Small intestine (tissue), 7 donors: Measurements from ENCODE around the gene ARHGAP10. TPM values are rescaled to one million over a fixed set of nuclear protein-coding genes. Genes with fewer than 3 reads are reported as not detected.

Source experiments
- DNase-seq, 2 donors: peaks; one replicate each; pipeline versions ENCODE4 v3.0.0 to v3.0.0-alpha.2; 2013
- FAIRE-seq: peaks from 2 replicates; lab custom pipeline; 2012; peaks lifted over from hg19 to GRCh38; lab: Jason Lieb, UNC
- H3K27ac ChIP-seq, 3 donors: one replicate each; pipeline ENCODE4 v1.5.1; 2013; ENCODE audit warnings: low read length in 2 of 3, mild to moderate bottlenecking in 2 of 3, control low read depth in 1 of 3, inconsistent platforms in 1 of 3, low read depth in 1 of 3, moderate library complexity in 1 of 3
- H3K27me3 ChIP-seq, 3 donors: one replicate each; pipeline ENCODE4 v1.6.1; 2013; ENCODE audit warnings: low read length in 3 of 3, inconsistent platforms in 1 of 3; ENCODE audit not compliant: control insufficient read depth in 3 of 3, insufficient read depth in 3 of 3
- H3K36me3 ChIP-seq, 3 donors: one replicate each; pipeline ENCODE4 v1.6.1; 2013; ENCODE audit warnings: low read length in 3 of 3, inconsistent platforms in 1 of 3, low read depth in 1 of 3, mild to moderate bottlenecking in 1 of 3, moderate library complexity in 1 of 3; ENCODE audit not compliant: control insufficient read depth in 3 of 3, insufficient read depth in 2 of 3
- H3K4me1 ChIP-seq, 3 donors: one replicate each; pipeline ENCODE4 v1.6.1; 2013; ENCODE audit warnings: low read length in 2 of 3, inconsistent platforms in 1 of 3, low read depth in 1 of 3, mild to moderate bottlenecking in 1 of 3, moderate library complexity in 1 of 3; ENCODE audit not compliant: control insufficient read depth in 3 of 3, insufficient read depth in 2 of 3
- H3K4me3 ChIP-seq, 3 donors: one replicate each; pipeline ENCODE4 v1.5.1; 2013; ENCODE audit warnings: low read length in 3 of 3, control low read depth in 1 of 3, inconsistent platforms in 1 of 3, low read depth in 1 of 3, mild to moderate bottlenecking in 1 of 3, moderate library complexity in 1 of 3
- H3K9me3 ChIP-seq, 2 donors: one replicate each; pipeline ENCODE4 v1.6.1; 2013; ENCODE audit warnings: low read depth in 1 of 2, low read length in 1 of 2; ENCODE audit not compliant: control insufficient read depth in 2 of 2, insufficient read depth in 1 of 2
- WGBS, 3 donors: extraction: QIAGEN DNeasy Blood & Tissue Kit; methylation state at CpG; one replicate each; pipeline ENCODE4 v1.1.7; 2013; 5-methylcytosine and 5-hydroxymethylcytosine counted together
- polyA plus RNA-seq, 4 donors: library from polyadenylated mRNA; stranded (reverse) in 3 of 4; unstranded in 1 of 4; fragments of 200-250 nt in 3 of 4; fragments of 120-200 nt in 1 of 4; gene quantifications; one replicate each; pipeline versions ENCODE4 v1.2.1 to v1.2.3, GENCODE V29; 2013
- donor health status: healthy with polysubstance abuse.
- donor health status: control.
- donor health status: control.
- donor health status: Bipolar disorder and iron deficiency.
- donor health status: healthy.

Gene ARHGAP10
- polyA plus RNA-seq, 4 donors = 3.4 to 13.2 (median 6.7) TPM

DNA sequence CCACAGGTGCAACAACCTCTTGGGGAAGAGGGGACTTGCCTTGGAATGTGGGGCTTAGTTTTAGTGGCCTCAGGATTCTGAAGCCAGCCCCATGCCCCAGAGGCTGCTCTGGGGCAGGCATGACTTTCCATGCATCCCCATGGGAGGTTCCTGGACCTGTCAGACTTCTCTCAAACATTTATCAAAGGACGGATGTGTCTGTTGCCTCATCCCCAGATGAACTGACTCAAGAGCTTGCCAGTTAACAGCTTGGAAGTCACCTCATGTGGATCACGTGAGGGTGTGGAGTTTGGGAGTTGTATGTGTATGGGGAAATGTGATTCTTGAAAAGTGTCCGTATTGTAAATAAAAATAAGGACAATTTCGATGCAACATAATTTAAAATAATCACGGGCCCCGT is 341.5 kb downstream of the ARHGAP10 start:
- Histone ChIP-seq H3K36me3 (peaks cover 2 to 35% (median 2%) of the 10 kb centered on the region in 3 donors), H3K27me3 (no peaks in the 10 kb centered on the region), H3K9me3 (peaks cover 0 to 19% of the 10 kb centered on the region in 2 donors), H3K4me3 (no peak overlapping the region), H3K27ac (no peak overlapping the region), H3K4me1 (no peaks in the 10 kb centered on the region)
- WGBS, 3 donors = 93 to 97% (median 94%) methylated on average over 6 of the region's 6 CpGs
- FAIRE-seq (no peak), DNase-seq (no peak)

- Histone ChIP-seq H3K9me3 (peaks cover 0 to 19% of the 10 kb centered on the region in 2 donors), H3K36me3 (peaks cover 2 to 32% (median 5%) of the 10 kb centered on the region in 3 donors), H3K4me3 (no peak overlapping the region), H3K4me1 (no peaks in the 10 kb centered on the region), H3K27ac (no peak overlapping the region), H3K27me3 (no peaks in the 10 kb centered on the region)
- no peak for FAIRE-seq
- no peak for DNase-seq
- WGBS, 3 donors = 85 to 98% (median 94%) methylated on average over 5 of the region's 5 CpGs
Measured at GRCh38 chr4:148074462-148074861, 342.6 kb downstream of the ARHGAP10 start.

GRCh38 chr4:148075438-148075837 is 343.6 kb downstream of the ARHGAP10 start:
- Histone ChIP-seq H3K9me3 (peaks cover 0 to 19% of the 10 kb centered on the region in 2 donors), H3K27ac (no peak overlapping the region), H3K27me3 (no peaks in the 10 kb centered on the region), H3K4me1 (no peaks in the 10 kb centered on the region), H3K36me3 (peaks cover 4 to 37% (median 5%) of the 10 kb centered on the region in 3 donors), H3K4me3 (no peak overlapping the region)
- DNase-seq (no peak), FAIRE-seq (no peak)
- 95 to 97% (median 95%) methylated on average over 3 of the region's 3 CpGs for WGBS, 3 donors

DNA sequence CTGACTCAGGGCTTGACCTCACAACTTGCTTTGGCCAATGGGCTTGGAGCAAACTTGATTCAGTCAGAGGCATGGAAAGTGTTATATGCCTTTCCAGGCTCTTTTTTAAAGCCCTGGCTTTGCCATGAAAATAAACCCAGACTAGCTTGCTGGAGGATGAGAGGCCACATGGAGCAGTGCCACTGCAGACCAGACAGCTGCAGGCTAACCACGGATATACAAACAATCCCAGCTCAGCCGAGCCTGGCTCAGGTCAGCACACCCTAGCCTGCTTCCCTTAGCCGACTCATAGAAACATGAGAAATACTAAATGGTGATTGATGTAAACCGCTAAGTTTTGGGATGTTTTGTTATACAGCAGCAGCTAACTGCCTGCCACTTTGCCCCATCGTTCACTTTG is 345.1 kb downstream of the ARHGAP10 start:
- Histone ChIP-seq H3K27me3 (no peaks in the 10 kb centered on the region), H3K4me3 (no peak overlapping the region), H3K36me3 (peaks cover 4 to 41% (median 7%) of the 10 kb centered on the region in 3 donors), H3K4me1 (no peaks in the 10 kb centered on the region), H3K27ac (no peak overlapping the region), H3K9me3 (peaks cover 0 to 19% of the 10 kb centered on the region in 2 donors)
- DNase-seq (no peak), FAIRE-seq (no peak)
- WGBS, 3 donors = 84 to 97% (median 93%) methylated on average over 5 of the region's 5 CpGs

- H3K4me3 ChIP-seq = no peak overlapping the region
- H3K9me3 ChIP-seq = peaks cover 0 to 19% of the 10 kb centered on the region in 2 donors
- DNase-seq (no peak), FAIRE-seq (no peak)
- H3K27me3 ChIP-seq = no peaks in the 10 kb centered on the region
- no peaks in the 10 kb centered on the region for H3K4me1 ChIP-seq
- H3K27ac ChIP-seq = no peak overlapping the region
- 84 to 100% (median 97%) methylated on average over 1 of the region's 1 CpG for WGBS, 3 donors
- H3K36me3 ChIP-seq = peaks cover 4 to 40% (median 8%) of the 10 kb centered on the region in 3 donors
Measured at GRCh38 chr4:148077581-148077980, 345.7 kb downstream of the ARHGAP10 start.

DNA sequence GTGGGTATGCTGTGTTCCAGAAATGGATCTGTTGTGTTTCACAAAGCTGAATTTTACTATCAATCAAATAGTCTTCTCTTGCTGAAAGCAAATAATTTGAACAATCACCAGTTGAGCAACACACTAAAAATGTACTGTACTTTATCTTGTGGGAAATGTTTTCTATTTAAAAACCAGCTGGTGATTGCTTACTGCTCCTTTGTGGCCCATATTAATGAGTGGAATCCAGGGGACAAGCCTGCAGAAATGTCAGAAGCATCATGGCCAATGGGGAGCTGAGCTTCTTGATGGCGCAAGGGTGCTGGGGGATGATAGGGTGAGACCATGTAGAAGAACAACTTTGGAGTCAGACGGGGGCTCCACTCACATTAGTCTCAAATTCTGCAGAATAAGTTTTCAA is 346.2 kb downstream of the ARHGAP10 start:
- Histone ChIP-seq H3K36me3 (peaks cover 4 to 37% (median 8%) of the 10 kb centered on the region in 3 donors), H3K9me3 (peaks cover 0 to 19% of the 10 kb centered on the region in 2 donors), H3K27ac (no peak overlapping the region), H3K4me1 (no peaks in the 10 kb centered on the region), H3K27me3 (no peaks in the 10 kb centered on the region), H3K4me3 (no peak overlapping the region)
- 94 to 97% (median 96%) methylated on average over 2 of the region's 2 CpGs for WGBS, 3 donors
- DNase-seq (no peak), FAIRE-seq (no peak)

DNA sequence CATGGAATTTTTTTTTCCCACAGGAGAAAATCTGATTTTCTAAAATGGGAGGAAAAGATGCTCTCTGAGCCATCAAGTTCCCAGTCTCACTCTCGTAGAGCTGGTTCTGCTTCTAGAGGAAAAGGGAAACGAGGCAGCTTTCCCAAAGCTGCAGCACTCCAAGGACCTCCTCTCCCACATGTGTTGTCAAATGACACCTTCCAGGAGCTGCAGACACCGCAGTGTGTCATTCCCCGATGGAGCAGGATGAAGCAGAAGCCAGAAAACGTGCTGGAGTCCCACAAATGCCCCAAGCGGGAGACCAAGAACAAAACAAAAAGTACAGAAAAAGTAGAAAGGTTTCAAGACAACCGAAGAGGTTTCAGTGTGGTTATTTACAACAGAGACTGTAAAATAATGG is 348.1 kb downstream of the ARHGAP10 start:
- DNase-seq (no peak), FAIRE-seq (no peak)
- H3K4me1 ChIP-seq = no peaks in the 10 kb centered on the region
- H3K27ac ChIP-seq = no peak overlapping the region
- WGBS, 3 donors = 81 to 96% (median 88%) methylated on average over 7 of the region's 7 CpGs
- H3K36me3 ChIP-seq = peaks cover 2 to 24% (median 8%) of the 10 kb centered on the region in 3 donors
- peaks cover 0 to 10% of the 10 kb centered on the region in 2 donors for H3K9me3 ChIP-seq
- no peak overlapping the region for H3K4me3 ChIP-seq
- H3K27me3 ChIP-seq = no peaks in the 10 kb centered on the region

DNA sequence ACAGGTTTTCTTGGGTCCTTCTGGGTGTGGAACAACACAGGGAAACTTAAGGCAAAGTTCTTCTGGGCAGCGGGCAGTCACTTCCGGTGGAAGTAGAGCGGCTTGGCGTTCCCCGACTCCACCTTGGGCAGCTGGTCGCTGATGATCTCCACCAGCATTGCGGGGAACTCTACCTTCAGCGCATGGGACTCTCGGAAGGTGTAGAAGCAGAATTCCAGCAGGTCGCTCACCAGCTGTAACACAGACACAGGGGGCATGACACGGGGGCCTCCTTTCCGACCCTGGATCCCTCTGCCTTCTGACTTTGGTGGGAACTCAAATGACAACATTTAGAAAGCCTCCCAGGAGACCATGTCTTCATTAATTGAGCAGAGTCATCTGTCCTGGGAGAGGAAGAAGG is 349.4 kb downstream of the ARHGAP10 start:
- FAIRE-seq = no peak
- Histone ChIP-seq H3K9me3 (peaks cover 0 to 4% of the 10 kb centered on the region in 2 donors), H3K4me3 (no peak overlapping the region), H3K27ac (no peak overlapping the region), H3K27me3 (no peaks in the 10 kb centered on the region), H3K36me3 (peaks cover 2 to 24% (median 8%) of the 10 kb centered on the region in 3 donors), H3K4me1 (no peaks in the 10 kb centered on the region)
- 96 to 98% (median 97%) methylated on average over 12 of the region's 12 CpGs for WGBS, 3 donors
- no peak for DNase-seq

DNA sequence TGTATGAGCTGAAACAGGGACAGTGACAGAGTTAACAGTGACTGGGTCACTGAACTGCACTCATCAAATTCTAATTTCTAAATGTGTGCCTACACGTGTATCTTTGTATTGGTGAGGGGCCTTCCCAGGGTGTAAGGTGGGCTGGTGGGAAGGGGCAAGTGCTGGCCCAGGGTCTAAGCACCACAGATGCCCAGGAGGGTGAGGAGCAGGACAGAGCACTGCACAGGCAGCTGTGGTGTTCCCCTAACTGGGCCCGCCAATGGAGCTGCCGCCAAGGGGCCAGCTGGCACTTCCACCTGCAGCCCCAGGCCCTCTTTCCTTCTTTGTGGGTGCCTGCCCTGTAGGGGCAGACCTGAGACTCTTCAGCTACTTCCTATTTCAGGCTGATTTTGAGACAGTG is 349.9 kb downstream of the ARHGAP10 start:
- Histone ChIP-seq H3K36me3 (peaks cover 2 to 21% (median 8%) of the 10 kb centered on the region in 3 donors), H3K27me3 (no peaks in the 10 kb centered on the region), H3K4me1 (no peaks in the 10 kb centered on the region), H3K9me3 (no peaks in the 10 kb centered on the region), H3K27ac (no peak overlapping the region), H3K4me3 (no peak overlapping the region)
- FAIRE-seq = no peak
- 94 to 99% (median 94%) methylated on average over 3 of the region's 3 CpGs for WGBS, 3 donors
- no peak for DNase-seq
